HG03280 (cell line): ENCODE results near the gene PIGW.
"Not testable (repeated sequence)": the region's sequence is repeated elsewhere in the genome, so short reads cannot be mapped to it uniquely, and the experiment has no call there.

Source experiments
- ATAC-seq: cut with Tn5 transposase; IDR thresholded peaks from one replicate; pipeline ENCODE4 v1.9.1; 2021; ENCODE audit warnings: mild to moderate bottlenecking, moderate library complexity; ENCODE audit not compliant: unreplicated experiment

Gene PIGW

GRCh38 chr17:36507266-36507665 is 27.5 kb upstream of the PIGW start:
- no peak for ATAC-seq

- ATAC-seq = not testable (repeated sequence)
These were observed 26.3 kb upstream of the PIGW start for GRCh38 chr17:36508439-36508838.

DNA sequence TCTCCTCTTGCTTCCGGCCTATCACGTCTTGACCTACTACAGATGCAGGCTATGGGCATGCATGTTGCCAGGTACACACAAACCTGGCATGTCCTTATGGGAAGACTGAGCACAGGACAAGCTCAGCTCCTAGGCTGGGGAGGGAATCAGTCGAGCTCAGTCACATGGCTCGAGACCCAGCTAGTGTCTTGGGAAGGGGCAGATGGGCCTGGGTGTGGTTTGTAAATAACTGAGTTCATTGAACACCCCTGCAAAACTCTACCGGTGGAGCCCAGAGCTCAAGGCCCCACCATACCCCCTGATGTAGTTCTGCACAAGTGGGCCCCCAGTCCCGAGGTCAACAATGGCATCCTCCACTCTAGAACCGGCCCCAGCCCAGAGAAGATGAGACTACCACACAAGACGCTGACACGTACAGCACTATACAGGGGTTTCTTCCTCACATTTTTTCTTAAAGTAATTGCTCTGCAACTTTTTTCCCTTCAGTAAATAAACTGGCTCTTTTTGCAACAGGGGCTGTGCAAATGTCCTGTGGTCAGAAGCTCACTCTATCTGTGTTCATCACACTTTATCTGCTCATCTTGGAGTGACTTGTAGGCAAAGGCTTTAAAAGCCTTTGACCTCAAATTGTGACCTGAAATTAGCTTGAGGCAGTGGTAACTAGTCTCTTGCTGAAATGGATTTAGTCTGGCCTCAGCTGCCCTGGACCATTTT is 25.4 kb upstream of the PIGW start:
- ATAC-seq = no peak

- ATAC-seq = no peak
These were observed 24.2 kb upstream of the PIGW start for GRCh38 chr17:36510636-36511035.

- no peak for ATAC-seq
These were observed 23.6 kb upstream of the PIGW start for GRCh38 chr17:36511216-36511615.

DNA sequence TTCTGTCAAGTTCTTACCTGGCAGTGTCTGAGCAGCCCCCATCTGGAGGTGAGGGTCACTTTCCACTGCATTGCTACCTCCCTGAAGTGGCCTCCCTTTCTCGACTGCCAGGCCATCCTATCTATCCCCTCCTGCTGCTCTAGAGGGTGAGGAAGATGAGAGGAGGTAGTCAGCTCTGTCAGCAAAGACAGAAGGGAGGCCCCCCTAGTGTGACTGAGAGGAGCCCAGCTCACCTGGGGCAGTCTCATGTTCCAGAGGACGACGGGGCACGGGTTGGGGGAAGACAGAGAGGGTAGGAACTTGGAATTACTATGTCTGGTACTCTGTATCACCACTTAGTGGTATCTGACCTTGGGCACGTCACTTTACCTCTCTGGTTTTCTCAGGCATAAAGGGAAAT is 22.1 kb upstream of the PIGW start:
- ATAC-seq = no peak

DNA sequence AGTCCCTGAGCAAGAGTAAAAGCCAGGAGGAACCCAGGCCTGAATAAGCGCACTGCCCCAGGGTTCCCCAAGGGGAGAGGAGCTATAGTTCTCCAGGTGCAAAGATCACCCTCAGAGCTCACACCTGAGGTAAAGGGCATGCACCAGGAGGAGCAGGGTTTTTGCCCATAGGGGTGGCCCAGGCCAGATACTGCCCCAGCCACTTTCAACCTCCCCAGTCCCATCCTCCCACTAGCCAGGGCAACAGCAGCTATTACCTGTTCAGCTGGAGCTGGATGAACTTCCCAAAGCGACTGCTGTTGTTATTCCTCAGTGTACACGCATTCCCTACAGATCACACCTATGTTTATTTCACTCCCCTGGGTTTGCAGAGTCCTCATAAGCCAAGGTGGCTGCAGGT is 19.9 kb upstream of the PIGW start:
- ATAC-seq = no peak

DNA sequence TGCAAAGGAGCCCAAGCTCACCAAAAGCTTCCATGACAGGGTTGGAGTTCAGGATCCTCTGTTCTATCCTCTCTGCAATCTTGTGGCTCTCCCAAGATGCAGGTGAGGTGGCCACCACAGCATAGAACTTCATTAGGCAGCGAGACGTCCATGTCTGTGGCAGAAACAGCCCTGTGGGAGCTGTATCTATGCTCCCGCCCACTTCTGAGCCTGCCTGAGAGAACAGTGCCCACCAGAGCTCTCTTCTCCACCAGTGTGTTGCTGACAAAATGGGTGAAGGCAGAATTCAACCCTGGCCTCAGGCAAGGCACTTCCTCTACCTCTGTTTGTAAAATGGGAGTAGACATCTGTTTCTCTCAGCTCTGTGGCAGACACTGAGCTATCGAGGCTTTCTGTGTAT is 18.9 kb upstream of the PIGW start:
- ATAC-seq = no peak

DNA sequence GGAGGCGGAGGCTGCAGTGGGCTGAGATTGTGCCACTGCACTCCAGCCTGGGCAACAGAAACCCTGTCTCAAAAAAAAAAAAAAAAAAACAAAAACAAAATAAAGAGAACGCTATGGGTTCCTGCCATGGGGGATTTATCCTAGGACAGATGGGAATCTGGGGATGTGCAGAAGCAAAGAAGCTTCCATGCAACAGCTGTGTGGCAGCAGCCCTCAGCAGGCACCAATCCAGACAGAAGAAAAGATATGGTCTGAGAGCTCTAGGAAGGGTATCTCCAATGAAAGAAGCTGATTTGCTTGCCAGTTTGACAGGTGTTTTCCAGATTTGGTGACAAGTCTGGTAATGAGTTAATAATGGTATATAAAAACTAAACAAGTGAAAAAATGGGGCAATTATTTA is 11.7 kb upstream of the PIGW start:
- ATAC-seq = no peak

DNA sequence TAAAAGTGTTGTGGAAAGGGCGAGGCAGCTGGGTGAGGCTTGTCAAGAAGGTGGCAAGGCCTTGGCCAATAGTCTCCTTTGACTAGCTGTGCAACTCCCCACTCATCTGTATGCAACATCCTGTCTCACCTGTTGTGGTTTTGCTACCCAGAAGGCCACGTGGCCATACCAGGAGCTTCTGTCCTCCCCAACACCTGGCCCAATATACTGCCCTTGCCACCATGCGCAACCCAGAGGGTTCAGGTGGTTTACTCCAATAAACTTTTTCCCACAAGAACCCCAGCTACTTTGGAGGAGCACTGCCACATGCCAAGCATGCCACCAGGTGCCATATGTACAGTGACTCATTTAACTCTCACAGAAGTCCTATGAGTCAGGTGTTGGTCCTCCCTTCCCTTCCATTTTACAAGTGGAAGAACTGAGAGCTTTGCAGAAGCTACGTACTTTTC is 10.3 kb upstream of the PIGW start:
- ATAC-seq = no peak

GRCh38 chr17:36525113-36525512 is 9.7 kb upstream of the PIGW start:
- no peak for ATAC-seq

DNA sequence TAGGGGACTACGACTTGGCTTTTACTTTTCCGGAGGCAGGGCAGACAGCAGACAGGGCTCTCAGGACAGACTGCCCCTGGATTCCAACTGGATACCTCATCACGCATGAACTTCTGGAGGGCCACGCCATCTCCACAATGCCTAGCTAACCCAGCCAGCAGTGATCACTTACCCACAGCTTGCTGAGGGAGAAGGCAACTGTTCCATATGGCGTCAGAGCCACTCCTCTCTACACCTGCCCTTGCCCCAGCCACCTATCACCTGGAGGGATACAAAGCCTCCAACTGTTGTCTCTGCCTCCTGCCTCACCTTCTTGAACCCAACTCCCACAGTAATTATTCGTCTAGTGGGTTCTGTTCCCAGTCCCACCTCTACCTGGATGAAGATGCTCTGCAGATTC is 8.9 kb upstream of the PIGW start:
- no peak for ATAC-seq

DNA sequence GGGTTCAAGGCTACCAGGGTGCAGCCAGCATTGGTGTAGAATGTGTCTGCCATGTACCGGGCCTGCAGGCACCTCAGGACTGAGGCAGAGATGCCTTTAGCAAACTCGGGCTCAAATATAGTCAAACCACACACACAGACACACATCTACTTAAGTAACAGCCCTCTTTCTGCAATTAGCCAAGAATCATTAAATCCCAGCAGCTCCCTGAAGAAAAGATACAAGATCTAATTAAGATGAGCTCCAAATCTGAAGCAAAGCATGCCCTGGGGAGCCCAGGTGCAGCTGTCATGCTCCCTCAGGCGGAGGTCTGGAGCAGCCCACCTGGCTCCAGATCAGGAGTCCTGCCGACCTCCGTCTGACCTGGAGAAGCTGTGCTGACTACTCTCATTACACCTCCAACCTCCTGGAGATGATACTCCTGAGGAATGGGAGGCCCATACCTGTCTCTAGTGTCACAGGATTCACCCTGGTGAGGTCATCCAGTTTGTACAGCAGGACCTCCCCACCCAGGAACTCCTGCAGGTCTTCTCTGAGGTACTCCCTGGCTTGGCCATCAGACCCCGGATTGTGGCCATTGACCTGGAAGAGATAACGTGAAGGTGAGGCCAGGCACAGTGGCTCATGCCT is 7.1 kb upstream of the PIGW start:
- no peak for ATAC-seq

- ATAC-seq = no peak
These were observed 5.7 kb upstream of the PIGW start for GRCh38 chr17:36529121-36529520.

DNA sequence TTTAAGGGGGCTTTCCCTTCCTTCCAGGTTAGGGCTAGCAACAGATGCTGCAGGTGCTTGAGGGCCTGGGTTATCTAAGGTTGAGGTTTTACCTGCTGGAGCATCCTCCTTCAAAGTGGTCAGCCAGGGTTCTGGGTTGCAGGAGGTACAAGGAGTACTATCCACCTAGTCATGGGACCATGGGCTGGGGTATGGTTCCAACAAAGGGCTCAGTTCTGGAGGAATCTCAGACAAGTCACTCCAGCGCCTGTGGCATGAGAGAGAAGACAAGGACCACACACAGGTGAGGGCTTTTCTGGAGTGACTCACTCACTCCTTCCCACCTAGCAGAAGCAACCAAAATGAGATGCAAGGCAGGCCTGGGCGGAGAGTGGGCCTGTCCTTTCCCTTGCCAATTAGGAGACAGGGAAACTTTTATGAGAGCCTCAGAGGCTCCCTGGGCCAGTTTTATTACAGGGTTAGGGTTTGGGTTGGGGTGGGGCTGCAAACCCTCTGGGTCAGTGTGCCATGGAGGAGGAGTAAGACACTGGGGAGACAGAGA is 2.3 kb upstream of the PIGW start:
- ATAC-seq = no peak

GRCh38 chr17:36533935-36534839 is 600 bp upstream of the PIGW start:
- peak; percentile 26 for ATAC-seq

DNA sequence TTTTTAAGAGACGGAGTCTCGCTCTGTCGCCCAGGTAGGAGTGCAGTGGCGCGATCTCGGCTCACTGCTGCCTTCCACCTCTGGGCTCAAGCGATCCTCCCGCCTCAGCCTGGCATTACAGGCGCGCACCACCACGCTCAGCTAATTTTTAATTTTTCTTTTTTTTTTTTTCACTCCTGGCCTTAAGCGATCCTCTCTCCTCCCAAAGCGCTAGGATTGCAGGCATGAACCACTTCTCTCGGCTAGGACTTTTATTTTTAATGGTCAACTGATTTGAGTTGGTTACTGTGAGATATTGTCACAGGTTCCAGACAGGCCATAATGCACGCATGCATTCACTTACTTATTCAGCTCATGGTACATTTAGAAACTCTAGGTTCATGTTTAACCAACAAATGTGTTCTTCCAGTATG is 888 bp downstream of the PIGW start:
- no peak for ATAC-seq

DNA sequence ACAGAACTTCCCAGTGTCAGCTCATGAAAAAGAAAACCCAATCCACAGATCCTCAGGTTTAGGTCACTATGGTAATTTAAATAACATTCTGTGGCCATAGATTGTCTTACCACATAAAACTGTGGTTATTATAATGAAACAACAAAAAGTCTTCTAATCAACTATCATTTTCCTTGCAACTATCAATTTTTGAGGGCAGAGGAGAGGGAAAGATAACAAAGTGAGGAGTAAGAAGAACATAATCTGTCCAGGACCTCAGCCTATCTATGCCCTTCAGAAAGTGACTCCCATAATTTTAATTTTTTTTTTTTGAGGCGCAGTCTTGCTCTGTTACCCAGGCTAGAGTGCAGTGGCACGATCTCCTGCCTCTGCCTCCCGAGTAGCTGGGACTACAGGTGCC is 5.9 kb downstream of the PIGW start:
- no peak for ATAC-seq

GRCh38 chr17:36542755-36543154 is 8.0 kb downstream of the PIGW start:
- ATAC-seq = no peak

GRCh38 chr17:36544044-36544306 is 9.2 kb downstream of the PIGW start:
- peak; percentile 10 for ATAC-seq

DNA sequence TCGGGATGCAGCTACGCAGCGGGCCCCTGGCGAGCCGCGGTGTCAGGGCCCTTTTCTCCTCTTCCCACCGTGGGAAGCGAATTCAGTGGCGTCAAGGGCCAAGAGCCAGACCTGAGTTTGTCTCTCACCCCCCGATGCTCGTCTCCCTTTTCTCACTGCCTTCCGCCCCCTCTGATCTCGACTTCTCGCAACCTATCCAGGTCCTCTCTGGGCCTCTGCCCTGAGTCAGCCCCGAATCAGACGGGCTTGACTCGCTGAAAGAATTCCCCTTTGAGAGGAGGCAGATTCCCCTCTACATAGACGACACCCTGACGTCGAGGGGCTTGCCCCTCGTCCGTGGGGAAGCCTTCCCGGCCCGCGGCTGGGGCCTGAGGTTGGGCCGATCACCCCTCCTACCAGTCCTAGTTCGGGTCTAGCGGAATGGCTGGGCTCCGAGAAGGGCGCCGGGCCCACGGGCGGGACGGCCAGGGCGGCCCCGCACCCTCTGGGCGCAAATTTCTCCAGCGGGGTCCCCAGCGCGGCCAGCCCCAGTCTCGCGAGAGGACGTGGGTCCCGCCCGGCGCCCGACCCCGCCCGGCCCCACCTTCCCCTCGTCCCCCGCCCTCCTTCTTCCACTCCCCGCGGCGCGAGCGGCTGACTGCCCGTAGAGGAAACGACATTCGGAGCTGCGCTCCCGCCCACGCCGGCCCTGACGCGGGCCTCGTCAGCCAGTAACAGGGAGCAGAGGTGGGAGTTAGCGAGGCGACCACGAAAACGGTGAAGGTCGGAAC is 9.7 kb downstream of the PIGW start, which contains the start of gene GGNBP2:
Gene GGNBP2, plus strand, starts transcription at position 613 of the 770 bp plus-strand sequence. CDS start 806 bp downstream, outside the sequence.
- ATAC-seq = peak; percentile 56
